Measurements from ENCODE around the gene DNASE1.
"Not testable (repeated sequence)": the region's sequence is repeated elsewhere in the genome, so short reads cannot be mapped to it uniquely, and the experiment has no call there.

DNASE1 gene

GRCh38 chr16:3640632-3641501 lies 13.6 kb upstream of the DNASE1 start:
- no peak for DNase-seq (ENCODE audit: low read depth in 1 of 2, low spot score in 1 of 2)

GRCh38 chr16:3641801-3642396 lies 12.6 kb upstream of the DNASE1 start:
- DNase-seq (ENCODE audit: low read depth in 1 of 2, low spot score in 1 of 2): no peak

- no peak for DNase-seq (ENCODE audit: low read depth in 1 of 2, low spot score in 1 of 2)
These were observed 11.9 kb upstream of the DNASE1 start for GRCh38 chr16:3642397-3643094.

GRCh38 chr16:3643095-3643730 lies 11.3 kb upstream of the DNASE1 start:
- DNase-seq (ENCODE audit: low read depth in 1 of 2, low spot score in 1 of 2): no peak

GRCh38 chr16:3645108-3645503 lies 9.4 kb upstream of the DNASE1 start:
- DNase-seq (ENCODE audit: low read depth in 1 of 2, low spot score in 1 of 2): no peak

GRCh38 chr16:3645504-3646347 lies 8.8 kb upstream of the DNASE1 start:
- no peak for DNase-seq (ENCODE audit: low read depth in 1 of 2, low spot score in 1 of 2)

GRCh38 chr16:3646348-3646920 lies 8.1 kb upstream of the DNASE1 start:
- DNase-seq (ENCODE audit: low read depth in 1 of 2, low spot score in 1 of 2): no peak

- DNase-seq (ENCODE audit: low read depth in 1 of 2, low spot score in 1 of 2): no peak
These were observed 3.7 kb upstream of the DNASE1 start for GRCh38 chr16:3650631-3651265.

GRCh38 chr16:3651461-3652372 lies 2.8 kb upstream of the DNASE1 start:
- DNase-seq (ENCODE audit: low read depth in 1 of 2, low spot score in 1 of 2): no peak

- DNase-seq (ENCODE audit: low read depth in 1 of 2, low spot score in 1 of 2): no peak
These were observed 1.9 kb upstream of the DNASE1 start for GRCh38 chr16:3652373-3653195.

- DNase-seq (ENCODE audit: low read depth in 1 of 2, low spot score in 1 of 2): no peak
These were observed 522 bp downstream of the DNASE1 start for GRCh38 chr16:3655030-3655395.

GRCh38 chr16:3655396-3656159 lies 1.1 kb downstream of the DNASE1 start:
- DNase-seq (ENCODE audit: low read depth in 1 of 2, low spot score in 1 of 2): no peak

- not testable (repeated sequence) for DNase-seq (ENCODE audit: low read depth in 1 of 2, low spot score in 1 of 2)
These were observed 1.6 kb downstream of the DNASE1 start for GRCh38 chr16:3656160-3656490.

- no peak for DNase-seq (ENCODE audit: low read depth in 1 of 2, low spot score in 1 of 2)
These were observed 2.3 kb downstream of the DNASE1 start for GRCh38 chr16:3656491-3657468.

GRCh38 chr16:3659251-3659650 lies 4.8 kb downstream of the DNASE1 start:
- no peak for DNase-seq (ENCODE audit: low read depth in 1 of 2, low spot score in 1 of 2)

- DNase-seq (ENCODE audit: low read depth in 1 of 2, low spot score in 1 of 2): no peak
These were observed 6.8 kb downstream of the DNASE1 start for GRCh38 chr16:3661311-3661710.
